Choroid plexus epithelial cell (primary cell): Measurements from ENCODE around the gene BCR.

Source experiments
- DNase-seq: peaks from one replicate; pipeline ENCODE4 v3.0.0-alpha.2; 2010; ENCODE audit warnings: low read depth
- H3K4me3 ChIP-seq: 2 replicates; pipeline ENCODE4 v1.5.1; 2011; ENCODE audit warnings: low read depth, mild to moderate bottlenecking, control low read depth, low read length, moderate library complexity
- CTCF ChIP-seq: conservative IDR thresholded peaks from 2 replicates; pipeline ENCODE4 v1.5.1; 2011; ENCODE audit warnings: low read depth, mild to moderate bottlenecking, control low read depth, inconsistent platforms, low read length, moderate library complexity

Gene BCR

GRCh38 chr22:23236440-23237184 lies 56.3 kb downstream of the BCR start:
- DNase-seq, result no peak
- H3K4me3 ChIP-seq, result no peak overlapping the region
- TF ChIP-seq CTCF, result no peak

- no peak overlapping the region for H3K4me3 ChIP-seq
- TF ChIP-seq CTCF, result no peak
- peak; percentile 61 for DNase-seq
Measured at GRCh38 chr22:23237201-23237798, 57.0 kb downstream of the BCR start.

- H3K4me3 ChIP-seq, result no peak overlapping the region
- TF ChIP-seq CTCF, result no peak
- no peak for DNase-seq
Measured at GRCh38 chr22:23237841-23238240, 57.5 kb downstream of the BCR start.

GRCh38 chr22:23238707-23239106 lies 58.4 kb downstream of the BCR start:
- H3K4me3 ChIP-seq, result no peak overlapping the region
- no peak for DNase-seq
- TF ChIP-seq CTCF, result no peak

- TF ChIP-seq CTCF, result no peak
- no peak overlapping the region for H3K4me3 ChIP-seq
- DNase-seq, result no peak
Measured at GRCh38 chr22:23239429-23239828, 59.1 kb downstream of the BCR start.

GRCh38 chr22:23240639-23241389 lies 60.5 kb downstream of the BCR start:
- no peak for DNase-seq
- no peak overlapping the region for H3K4me3 ChIP-seq
- peak; percentile 43 for TF ChIP-seq CTCF
